Right cardiac atrium (tissue), 5 donors: Measurements from ENCODE around the gene KIFAP3. TPM values are rescaled to one million over a fixed set of nuclear protein-coding genes. Genes with fewer than 3 reads are reported as not detected.
A peak's percentile ranks its signal among the peaks of the same experiment; 100 is the strongest.
"Not testable (repeated sequence)": the region's sequence is repeated elsewhere in the genome, so short reads cannot be mapped to it uniquely, and the experiment has no call there.

Source experiments
- ATAC-seq, 2 donors: fragments of 200-7000 bp; cut with Tn5 transposase; one replicate each; pipeline versions ENCODE4 v1.8.0 to v1.9.1; 2020; ENCODE audit warnings: moderate library complexity in 2 of 2, mild to moderate bottlenecking in 1 of 2
- DNase-seq, 3 donors: peaks; one replicate each; pipeline ENCODE4 v3.0.0-alpha.2; 2020
- H3K27ac ChIP-seq: one replicate; pipeline ENCODE4 v1.5.1; 2013; ENCODE audit warnings: mild to moderate bottlenecking, low read length, control low read depth, moderate library complexity
- H3K27me3 ChIP-seq: one replicate; pipeline ENCODE4 v1.6.1; 2013; ENCODE audit not compliant: control insufficient read depth, insufficient read depth
- H3K4me1 ChIP-seq: one replicate; pipeline ENCODE4 v1.6.1; 2013; ENCODE audit warnings: low read length; ENCODE audit not compliant: control insufficient read depth, insufficient read depth
- H3K4me3 ChIP-seq: one replicate; pipeline ENCODE4 v1.5.1; 2013; ENCODE audit warnings: low read length, control low read depth
- H3K9me3 ChIP-seq: one replicate; pipeline ENCODE4 v1.6.1; 2013; ENCODE audit warnings: low read length; ENCODE audit not compliant: control insufficient read depth
- WGBS: extraction: QIAGEN DNeasy Blood & Tissue Kit; methylation state at CpG from one replicate; pipeline ENCODE4 v1.1.7; 2013; 5-methylcytosine and 5-hydroxymethylcytosine counted together
- intact Hi-C, 4 donors: fragments of 100-400 bp; cut with DNase I; formaldehyde crosslinking; loops; one replicate each; pipeline versions ENCODE4 v1.11.0 to v1.14.0; 2022 to 2023
- polyA plus RNA-seq: library from polyadenylated mRNA; stranded (reverse); fragments of 200-250 nt; gene quantifications from one replicate; pipeline ENCODE4 v1.2.3, GENCODE V29; 2013
- total RNA-seq, 4 donors: library from RNA; stranded (reverse); fragmentation: NEBNext Ultra II Directional; extraction: Animal tissue kit (Norgen Biotek cat#: 25700); gene quantifications; one replicate each; pipeline ENCODE4 v1.2.1, GENCODE V29; 2021
- donor health status: healthy with polysubstance abuse.
- donor health status: DM: no; HTN: yes; CAD: no.
- donor health status: DM: no; HTN: no; CAD: no.
- donor health status: DM: no; HTN: yes; CAD: no; lungs with severe emphysema.
- donor health status: DM: yes; HTN: yes; CAD: no.

KIFAP3 gene
- total and polyA plus RNA-seq, 5 donors = 25.6 to 68.2 (median 54.7) TPM

DNA sequence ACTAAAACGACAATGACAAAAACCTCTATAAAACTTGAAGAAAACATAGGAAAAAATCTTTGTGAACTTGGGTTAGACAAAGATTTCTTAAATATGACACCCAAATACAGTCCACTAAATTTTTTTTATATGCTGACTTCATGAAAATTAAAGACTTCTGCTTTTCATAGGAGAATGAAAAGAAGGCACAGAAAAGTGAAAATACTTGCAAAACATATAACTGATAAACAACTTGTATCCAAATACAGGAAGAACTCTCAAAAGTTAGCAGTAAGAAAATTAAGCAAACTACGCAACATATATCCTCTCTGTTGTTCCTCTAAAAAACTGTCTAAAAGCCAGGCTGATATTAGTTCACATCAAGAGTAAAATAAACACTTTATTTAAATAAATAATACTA, 53.6 kb downstream of the KIFAP3 start:
- intact Hi-C loops = no loop called here
- ATAC-seq = no peak
- no peak for DNase-seq
- H3K9me3 ChIP-seq = no peaks in the 10 kb centered on the region
- WGBS = 89% methylated on average over 2 of the region's 2 CpGs
- H3K4me3 ChIP-seq = no peak overlapping the region
- H3K27ac ChIP-seq = no peak overlapping the region
- H3K27me3 ChIP-seq = no peaks in the 10 kb centered on the region
- no peaks in the 10 kb centered on the region for H3K4me1 ChIP-seq

DNA sequence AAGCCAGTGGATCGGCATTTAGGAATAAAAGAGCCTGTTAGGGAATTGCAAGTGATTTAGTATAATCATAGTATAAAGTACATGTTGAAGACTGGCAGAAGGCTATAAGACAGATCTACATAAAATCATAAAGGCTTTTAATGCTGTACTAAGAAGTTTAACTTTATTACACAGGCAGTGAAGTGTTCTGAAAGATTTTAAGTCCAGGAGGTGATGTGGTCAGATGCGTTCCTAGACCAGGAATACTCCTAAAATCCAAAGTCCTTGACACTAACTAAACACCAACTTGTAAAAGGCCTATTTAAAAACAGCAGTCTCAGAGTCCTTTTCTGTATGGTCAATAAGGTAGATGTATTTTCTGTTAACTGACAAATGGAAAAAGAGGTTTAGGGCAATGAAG, 57.0 kb downstream of the KIFAP3 start:
- DNase-seq (no peak), ATAC-seq (no peak)
- H3K4me1 ChIP-seq = no peaks in the 10 kb centered on the region
- no peaks in the 10 kb centered on the region for H3K9me3 ChIP-seq
- H3K4me3 ChIP-seq = no peak overlapping the region
- WGBS = 95% methylated on average over 2 of the region's 2 CpGs
- no peaks in the 10 kb centered on the region for H3K27me3 ChIP-seq
- intact Hi-C loops = no loop called here
- H3K27ac ChIP-seq = no peak overlapping the region

DNA sequence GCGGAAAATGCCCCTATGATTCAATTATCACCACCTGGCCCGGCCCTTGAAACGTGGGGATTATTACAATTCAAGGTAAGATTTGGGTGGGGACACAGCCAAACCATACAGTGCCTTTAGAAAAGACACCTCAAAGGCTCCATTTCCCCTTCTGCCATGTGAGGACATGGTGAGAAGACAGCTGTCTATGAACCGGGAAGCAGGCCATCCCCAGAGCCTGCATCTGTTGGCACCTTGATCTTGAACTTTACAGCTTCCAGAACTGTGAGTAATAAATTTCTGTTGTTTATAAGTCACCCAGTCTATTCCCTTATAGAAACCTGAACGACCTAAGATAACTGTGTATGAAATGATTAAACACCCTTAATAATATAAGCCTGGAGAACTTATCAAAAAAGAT, 61.6 kb downstream of the KIFAP3 start:
- Histone ChIP-seq H3K4me3 (no peak overlapping the region), H3K4me1 (no peaks in the 10 kb centered on the region), H3K9me3 (no peaks in the 10 kb centered on the region), H3K27ac (no peak overlapping the region), H3K27me3 (no peaks in the 10 kb centered on the region)
- intact Hi-C loops = no loop called here
- WGBS = 89% methylated on average over 5 of the region's 5 CpGs
- ATAC-seq (no peak), DNase-seq (no peak)

DNA sequence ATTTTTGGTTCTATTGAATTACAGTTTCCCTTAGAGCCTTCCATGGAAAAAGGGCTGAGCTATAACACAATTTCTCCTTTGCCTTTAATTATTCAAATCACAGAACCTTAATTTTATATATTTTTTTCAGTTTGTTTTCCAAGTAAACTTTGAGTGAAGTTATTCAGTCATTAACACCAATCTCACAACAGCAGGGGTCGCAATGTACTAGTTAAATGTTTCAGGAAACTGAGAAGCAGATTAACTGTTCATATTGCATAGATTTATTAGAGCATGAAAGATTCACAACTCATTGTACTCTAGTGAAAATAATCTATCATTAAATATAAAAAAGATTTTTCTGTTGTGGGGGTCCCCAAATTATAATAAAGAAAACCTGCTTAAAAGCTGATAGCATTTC, 64.1 kb downstream of the KIFAP3 start:
- no peak overlapping the region for H3K4me3 ChIP-seq
- WGBS = 35% methylated on average over 1 of the region's 1 CpG
- no peak overlapping the region for H3K27ac ChIP-seq
- no peaks in the 10 kb centered on the region for H3K9me3 ChIP-seq
- intact Hi-C loops = no loop called here
- ATAC-seq = no peak
- peak in 2 of 3 donors; percentile 18 to 46 for DNase-seq
- H3K27me3 ChIP-seq = no peaks in the 10 kb centered on the region
- no peaks in the 10 kb centered on the region for H3K4me1 ChIP-seq

DNA sequence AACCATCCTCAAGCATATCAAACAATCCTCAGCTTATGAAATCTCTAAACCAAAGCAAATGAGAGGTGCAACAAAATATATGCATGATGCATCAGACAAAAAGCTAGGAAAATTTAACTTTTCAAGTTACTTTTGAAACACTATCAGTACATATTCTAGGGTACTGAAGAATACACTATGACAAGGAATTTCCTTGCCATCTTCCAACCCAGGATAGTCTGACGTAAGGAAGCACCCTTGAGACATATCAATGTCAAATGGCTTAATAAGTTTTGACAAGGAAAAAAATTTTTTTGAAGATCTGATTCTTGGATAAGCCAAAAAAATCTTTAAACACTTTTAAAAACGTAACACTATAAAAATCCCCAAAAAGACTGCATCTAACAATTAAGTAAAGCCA, 64.9 kb downstream of the KIFAP3 start:
- H3K4me3 ChIP-seq = no peak overlapping the region
- WGBS = 72% methylated on average over 2 of the region's 2 CpGs
- H3K4me1 ChIP-seq = no peaks in the 10 kb centered on the region
- H3K9me3 ChIP-seq = no peaks in the 10 kb centered on the region
- H3K27ac ChIP-seq = no peak overlapping the region
- intact Hi-C loops = no loop called here
- H3K27me3 ChIP-seq = no peaks in the 10 kb centered on the region
- ATAC-seq (no peak), DNase-seq (no peak)

DNA sequence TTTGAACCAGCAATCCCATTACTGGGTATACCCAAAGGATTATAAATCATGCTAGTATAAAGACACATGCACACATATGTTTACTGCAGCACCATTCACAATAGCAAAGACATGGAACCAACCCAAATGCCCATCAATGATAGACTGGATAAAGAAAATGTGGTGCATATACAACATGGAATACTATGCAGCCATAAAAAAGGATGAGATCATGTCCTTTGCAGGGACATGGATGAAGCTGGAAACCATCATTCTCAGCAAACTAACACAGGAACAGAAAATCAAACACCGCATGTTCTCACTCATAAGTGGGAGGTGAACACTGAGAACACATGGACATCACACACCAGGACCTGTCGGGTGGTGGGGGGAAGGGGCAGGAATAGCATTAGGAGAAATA, 65.8 kb downstream of the KIFAP3 start:
- H3K4me3 ChIP-seq, H3K4me1 ChIP-seq, intact Hi-C loops, H3K9me3 ChIP-seq, H3K27me3 ChIP-seq, H3K27ac ChIP-seq, DNase-seq, ATAC-seq: not testable (repeated sequence)
- 100% methylated on average over 2 of the region's 2 CpGs for WGBS

DNA sequence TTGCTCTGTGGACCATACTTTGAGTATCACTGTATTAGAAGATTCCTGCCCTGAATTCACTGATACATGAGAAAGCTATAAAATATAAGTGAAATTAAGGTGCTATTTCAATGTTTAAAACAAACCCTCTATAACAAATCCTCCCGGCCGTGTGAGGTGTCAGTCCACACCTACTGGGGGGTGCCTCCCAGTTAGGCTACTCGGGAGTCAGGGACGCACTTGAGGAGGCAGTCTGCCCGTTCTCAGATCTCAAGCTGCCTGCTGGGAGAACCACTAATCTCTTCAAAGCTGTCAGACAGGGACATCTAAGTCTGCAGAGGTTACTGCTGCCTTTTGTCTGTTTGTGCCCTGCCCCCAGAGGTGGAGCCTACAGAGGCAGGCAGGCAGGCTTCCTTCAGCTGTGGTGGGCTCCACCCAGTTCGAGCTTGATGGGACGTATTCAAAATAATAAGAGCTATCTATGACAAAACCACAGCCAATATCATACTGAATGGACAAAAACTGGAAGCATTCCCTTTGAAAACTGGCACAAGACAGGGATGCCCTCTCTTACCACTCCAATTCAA, 71.1 kb downstream of the KIFAP3 start:
- H3K9me3 ChIP-seq, H3K4me3 ChIP-seq, H3K27ac ChIP-seq, intact Hi-C loops, H3K4me1 ChIP-seq, H3K27me3 ChIP-seq, ATAC-seq: not testable (repeated sequence)
- 61% methylated on average over 7 of the region's 7 CpGs for WGBS
- peak in 1 of 3 donors; percentile 26 for DNase-seq

DNA sequence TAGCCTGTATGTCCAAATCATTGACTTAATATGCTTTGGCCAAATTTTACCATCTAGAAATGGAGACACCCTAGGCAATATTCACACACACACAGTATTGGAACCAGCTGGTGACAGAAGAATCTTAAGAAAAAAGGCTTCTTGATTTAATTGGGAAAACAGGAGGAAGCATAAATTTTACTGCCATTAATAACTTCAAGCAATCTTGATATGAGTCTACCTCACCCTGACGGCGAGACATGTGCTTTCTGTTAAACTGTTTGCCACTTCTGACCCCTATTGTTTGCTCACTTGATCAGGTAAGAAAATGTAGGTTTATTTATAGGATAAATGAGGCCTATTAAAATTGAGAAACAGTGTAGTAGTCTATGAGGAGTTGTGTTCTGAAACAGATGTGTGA, 73.2 kb downstream of the KIFAP3 start:
- no peak overlapping the region for H3K4me3 ChIP-seq
- WGBS = 81% methylated on average over 2 of the region's 2 CpGs
- intact Hi-C loops = no loop called here
- no peak overlapping the region for H3K27ac ChIP-seq
- ATAC-seq (no peak), DNase-seq (no peak)
- H3K27me3 ChIP-seq = no peaks in the 10 kb centered on the region
- no peaks in the 10 kb centered on the region for H3K9me3 ChIP-seq
- H3K4me1 ChIP-seq = no peaks in the 10 kb centered on the region

DNA sequence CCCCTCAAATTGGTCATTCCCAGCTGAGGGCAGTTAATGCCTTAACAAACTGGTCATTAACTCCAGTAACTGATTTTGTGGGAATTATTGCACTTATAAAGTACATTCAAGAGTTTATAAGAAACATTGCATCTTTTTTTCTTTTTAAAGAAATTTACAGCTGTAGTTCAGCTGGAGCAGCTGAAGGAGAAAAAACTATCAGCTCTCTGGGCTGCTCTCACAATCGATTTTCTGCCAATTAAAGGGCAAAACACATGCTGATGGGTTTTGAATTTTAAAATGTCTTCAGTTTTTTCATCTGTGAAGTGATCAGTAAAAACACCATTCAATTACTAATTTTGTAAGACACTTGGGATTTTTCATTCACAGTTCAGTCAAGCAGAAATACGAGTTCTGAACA, 74.7 kb downstream of the KIFAP3 start:
- no peak for ATAC-seq
- Histone ChIP-seq H3K9me3 (no peaks in the 10 kb centered on the region), H3K4me3 (no peak overlapping the region), H3K27me3 (no peaks in the 10 kb centered on the region), H3K4me1 (no peaks in the 10 kb centered on the region), H3K27ac (no peak overlapping the region)
- 59% methylated on average over 2 of the region's 2 CpGs for WGBS
- DNase-seq = no peak
- intact Hi-C loops = no loop called here

DNA sequence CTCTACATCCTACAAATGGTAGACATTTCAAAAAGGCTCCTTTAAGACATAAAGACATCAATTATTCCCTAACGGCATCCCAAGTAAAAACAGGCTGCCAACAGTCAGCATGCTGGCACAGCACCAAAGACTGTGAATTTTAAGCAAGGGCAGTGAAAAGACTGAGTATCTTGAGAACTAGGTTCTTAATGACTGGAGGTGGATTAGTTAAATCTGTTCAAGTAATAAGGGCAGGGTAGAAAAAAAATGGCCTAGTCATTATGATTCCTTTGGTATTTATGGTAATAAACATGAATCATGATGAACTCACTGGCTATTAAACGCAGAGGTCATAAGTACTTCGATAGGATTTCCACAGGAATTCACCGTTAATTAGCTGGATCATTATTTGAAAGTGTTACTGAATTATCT, 75.2 kb downstream of the KIFAP3 start:
- H3K27ac ChIP-seq = no peak overlapping the region
- WGBS = 43% methylated on average over 4 of the region's 4 CpGs
- intact Hi-C loops = no loop called here
- no peaks in the 10 kb centered on the region for H3K4me1 ChIP-seq
- H3K9me3 ChIP-seq = no peaks in the 10 kb centered on the region
- peak; percentile 22 to 74 (median 58) for DNase-seq
- peak in 1 of 2 donors; percentile 45 for ATAC-seq
- H3K27me3 ChIP-seq = no peaks in the 10 kb centered on the region
- H3K4me3 ChIP-seq = no peak overlapping the region

DNA sequence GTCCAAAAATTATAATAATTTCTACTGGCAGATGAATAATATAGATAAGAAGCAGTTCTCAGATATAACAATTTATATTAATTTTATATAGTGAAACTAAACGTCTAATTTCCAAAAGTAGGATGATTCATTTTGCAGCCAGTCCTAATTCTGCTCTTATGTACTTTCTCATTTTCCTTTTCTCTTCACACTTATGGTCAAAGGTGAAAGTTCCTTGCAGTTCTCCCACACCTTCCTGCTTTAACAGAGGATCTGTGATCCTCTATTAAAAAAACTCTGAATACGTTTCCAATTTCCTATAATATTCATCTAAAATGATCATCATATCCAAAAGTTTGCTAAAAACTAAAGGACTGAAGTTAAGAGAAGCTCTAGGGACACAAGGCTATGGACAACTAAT, 78.5 kb downstream of the KIFAP3 start:
- intact Hi-C loops = no loop called here
- Histone ChIP-seq H3K27me3 (no peaks in the 10 kb centered on the region), H3K4me3 (no peak overlapping the region), H3K9me3 (no peaks in the 10 kb centered on the region), H3K27ac (no peak overlapping the region), H3K4me1 (no peaks in the 10 kb centered on the region)
- ATAC-seq (no peak), DNase-seq (no peak)
- 54% methylated on average over 2 of the region's 2 CpGs for WGBS

DNA sequence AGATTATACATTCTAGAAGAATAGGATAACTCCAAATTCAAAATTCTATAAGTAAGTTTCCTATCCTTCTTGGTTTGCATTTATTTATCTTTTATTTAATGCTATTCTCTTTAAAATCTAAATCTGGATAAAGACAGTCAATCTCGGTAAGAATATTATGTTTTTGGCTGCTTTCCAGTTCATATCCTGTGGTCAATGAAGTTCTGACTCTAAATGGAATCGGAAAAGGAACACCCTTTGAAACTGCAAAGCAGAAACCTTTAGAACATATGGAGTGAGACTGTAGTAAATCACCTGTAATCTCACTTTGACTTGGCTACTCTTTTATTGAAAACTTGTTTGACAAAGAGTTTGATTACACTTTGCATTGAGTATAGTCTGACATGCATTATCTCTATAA, 85.2 kb downstream of the KIFAP3 start:
- 55% methylated on average over 2 of the region's 2 CpGs for WGBS
- ATAC-seq (no peak), DNase-seq (no peak)
- no peak overlapping the region for H3K4me3 ChIP-seq
- intact Hi-C loops = no loop called here
- no peaks in the 10 kb centered on the region for H3K9me3 ChIP-seq
- no peaks in the 10 kb centered on the region for H3K27me3 ChIP-seq
- no peaks in the 10 kb centered on the region for H3K4me1 ChIP-seq
- H3K27ac ChIP-seq = no peak overlapping the region
